Esophagus muscularis mucosa (tissue), 4 donors: Measurements from ENCODE around the gene ERBB2. TPM values are rescaled to one million over a fixed set of nuclear protein-coding genes. Genes with fewer than 3 reads are reported as not detected.

Experiments
- DNase-seq: peaks from one replicate; pipeline ENCODE4 v3.0.0-alpha.2; 2017; ENCODE audit errors: extremely low spot score
- H3K27ac ChIP-seq, 4 donors: fragments of 200-600 bp; sonication (generic); replicated peaks in 1 of 4; 1 replicate in 3 of 4; 2 replicates in 1 of 4; pipeline ENCODE4 v1.5.1; 2016 to 2019; ENCODE audit warnings: mild to moderate bottlenecking in 1 of 4
- H3K27me3 ChIP-seq, 4 donors: fragments of 200-600 bp; sonication (generic); one replicate each; pipeline versions ENCODE4 v1.5.1 to v1.6.0; 2016 to 2019
- H3K36me3 ChIP-seq, 4 donors: fragments of 200-600 bp; sonication (generic); one replicate each; pipeline ENCODE4 v1.5.1; 2016 to 2019
- H3K4me1 ChIP-seq, 4 donors: fragments of 200-600 bp; sonication (generic); one replicate each; pipeline ENCODE4 v1.5.1; 2016 to 2019
- H3K4me3 ChIP-seq, 4 donors: fragments of 200-600 bp; sonication (generic); 1 replicate in 2 of 4; 2 replicates in 2 of 4; pipeline ENCODE4 v1.5.1; 2016 to 2019; ENCODE audit warnings: mild to moderate bottlenecking in 4 of 4, moderate library complexity in 1 of 4
- H3K9me3 ChIP-seq, 4 donors: fragments of 200-600 bp; sonication (generic); 1 replicate in 3 of 4; 2 replicates in 1 of 4; pipeline ENCODE4 v1.5.1; 2016 to 2019
- EP300 ChIP-seq: sonication (generic); formaldehyde crosslinking; IDR thresholded peaks from one replicate; pipeline ENCODE4 v1.6.1; 2017; ENCODE audit warnings: antibody characterized with exemption
- POLR2A ChIP-seq: fragments of 450-650 bp; IDR thresholded peaks from one replicate; pipeline ENCODE4 v1.6.1; 2017; ENCODE audit warnings: antibody characterized with exemption, moderate library complexity, mild to moderate bottlenecking, low read depth
- POLR2AphosphoS5 ChIP-seq, 2 donors: sonication (generic); formaldehyde crosslinking; IDR thresholded peaks; one replicate each; pipeline ENCODE4 v1.6.1; 2017; ENCODE audit warnings: antibody characterized with exemption in 2 of 2
- WGBS: methylation state at CpG from one replicate; pipeline ENCODE4 v1.1.5; 2018; 5-methylcytosine and 5-hydroxymethylcytosine counted together
- intact Hi-C: fragments of 100-400 bp; cut with DNase I; formaldehyde crosslinking; loops from one replicate; pipeline ENCODE4 v1.15.1; 2023
- total RNA-seq, 4 donors: library from RNA; depleted of rRNA; stranded (reverse); fragments of >200 nt; gene quantifications; one replicate each; pipeline versions ENCODE4 v1.1.0 to v1.2.1, GENCODE V29; 2016
- TF ChIP-seq, protein P1 (sequence below), 3 experiments: fragments of 200-600 bp in 2 of 3; fragments of 450-650 bp in 1 of 3; sonication (generic) in 2 of 3; IDR thresholded peaks; one replicate each; pipeline ENCODE4 v1.5.1; 2017 to 2019; ENCODE audit warnings: antibody characterized with exemption in 3 of 3, mild to moderate bottlenecking in 2 of 3, moderate library complexity in 1 of 3

ERBB2 gene
- total RNA-seq, 4 donors from 2014 or later = 36.8 to 67.7 (median 57.7) TPM

DNA sequence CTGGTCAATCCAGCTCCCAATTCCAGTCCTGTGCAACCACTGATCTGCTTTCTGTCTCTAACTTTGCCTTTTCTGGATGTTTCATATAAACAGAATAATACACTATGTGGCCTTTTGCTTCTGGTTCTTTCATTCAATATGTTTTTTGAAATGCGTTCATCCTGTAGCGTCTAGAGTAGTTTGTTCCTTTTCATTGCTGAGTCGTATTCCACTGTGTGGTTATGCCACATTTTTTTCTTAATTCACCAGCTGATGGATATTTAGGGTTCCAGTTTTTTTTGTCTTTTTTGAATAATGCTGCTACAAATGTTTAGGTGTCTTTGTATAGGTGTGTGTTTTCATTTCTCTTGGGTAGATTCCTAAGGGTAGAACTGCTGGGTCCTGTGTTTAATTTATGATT lies 32.7 kb downstream of the ERBB2 start:
- no peak overlapping the region for H3K27ac ChIP-seq
- H3K4me3 ChIP-seq = no peak overlapping the region
- peaks cover 11 to 25% (median 17%) of the 10 kb centered on the region in 4 donors for H3K4me1 ChIP-seq
- H3K27me3 ChIP-seq = peaks cover 3 to 28% (median 7%) of the 10 kb centered on the region in 4 donors
- TF ChIP-seq POLR2A = no peak
- TF ChIP-seq POLR2AphosphoS5 (IDR thresholded peaks at IDR 0.05) = no peak
- no peak for TF ChIP-seq EP300
- TF ChIP-seq, protein P1, sequence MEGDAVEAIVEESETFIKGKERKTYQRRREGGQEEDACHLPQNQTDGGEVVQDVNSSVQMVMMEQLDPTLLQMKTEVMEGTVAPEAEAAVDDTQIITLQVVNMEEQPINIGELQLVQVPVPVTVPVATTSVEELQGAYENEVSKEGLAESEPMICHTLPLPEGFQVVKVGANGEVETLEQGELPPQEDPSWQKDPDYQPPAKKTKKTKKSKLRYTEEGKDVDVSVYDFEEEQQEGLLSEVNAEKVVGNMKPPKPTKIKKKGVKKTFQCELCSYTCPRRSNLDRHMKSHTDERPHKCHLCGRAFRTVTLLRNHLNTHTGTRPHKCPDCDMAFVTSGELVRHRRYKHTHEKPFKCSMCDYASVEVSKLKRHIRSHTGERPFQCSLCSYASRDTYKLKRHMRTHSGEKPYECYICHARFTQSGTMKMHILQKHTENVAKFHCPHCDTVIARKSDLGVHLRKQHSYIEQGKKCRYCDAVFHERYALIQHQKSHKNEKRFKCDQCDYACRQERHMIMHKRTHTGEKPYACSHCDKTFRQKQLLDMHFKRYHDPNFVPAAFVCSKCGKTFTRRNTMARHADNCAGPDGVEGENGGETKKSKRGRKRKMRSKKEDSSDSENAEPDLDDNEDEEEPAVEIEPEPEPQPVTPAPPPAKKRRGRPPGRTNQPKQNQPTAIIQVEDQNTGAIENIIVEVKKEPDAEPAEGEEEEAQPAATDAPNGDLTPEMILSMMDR (IDR thresholded peaks at IDR 0.05) = no peak
- intact Hi-C loops = no loop called here
- no peak for DNase-seq
- H3K9me3 ChIP-seq = no peaks in the 10 kb centered on the region
- H3K36me3 ChIP-seq = peaks cover 8 to 19% (median 13%) of the 10 kb centered on the region in 4 donors
- WGBS = 96% methylated on average over 3 of the region's 3 CpGs

DNA sequence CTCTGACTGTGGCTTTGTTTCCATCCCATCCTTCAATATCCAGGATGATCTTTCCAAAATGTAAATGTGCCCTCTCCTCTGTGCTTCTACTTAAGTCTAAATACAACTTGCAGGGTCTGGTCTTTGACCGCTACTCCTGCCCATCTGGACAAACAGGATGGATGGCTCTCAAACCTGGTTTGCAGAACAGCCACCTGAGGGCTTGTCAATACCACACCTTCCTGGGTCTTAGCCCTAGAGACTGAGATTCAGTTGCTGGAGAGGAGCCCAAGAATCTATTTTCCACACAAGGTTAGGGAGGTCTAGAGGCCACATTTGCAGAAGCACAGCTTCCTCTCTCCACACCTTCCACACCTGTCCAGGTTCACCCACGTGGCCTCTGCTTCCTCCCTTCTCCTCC lies 36.0 kb downstream of the ERBB2 start:
- WGBS = 63% methylated on average over 2 of the region's 2 CpGs
- Histone ChIP-seq H3K36me3 (no peaks in the 10 kb centered on the region), H3K27ac (no peak overlapping the region), H3K4me3 (no peak overlapping the region), H3K9me3 (no peaks in the 10 kb centered on the region), H3K27me3 (peaks cover 10 to 60% (median 36%) of the 10 kb centered on the region in 4 donors), H3K4me1 (peaks cover 30 to 36% (median 31%) of the 10 kb centered on the region in 4 donors)
- TF ChIP-seq POLR2A = no peak
- TF ChIP-seq EP300 = no peak
- TF ChIP-seq, protein P1 (IDR thresholded peaks at IDR 0.05) = no peak
- no peak for TF ChIP-seq POLR2AphosphoS5 (IDR thresholded peaks at IDR 0.05)
- intact Hi-C loops = no loop called here
- no peak for DNase-seq

DNA sequence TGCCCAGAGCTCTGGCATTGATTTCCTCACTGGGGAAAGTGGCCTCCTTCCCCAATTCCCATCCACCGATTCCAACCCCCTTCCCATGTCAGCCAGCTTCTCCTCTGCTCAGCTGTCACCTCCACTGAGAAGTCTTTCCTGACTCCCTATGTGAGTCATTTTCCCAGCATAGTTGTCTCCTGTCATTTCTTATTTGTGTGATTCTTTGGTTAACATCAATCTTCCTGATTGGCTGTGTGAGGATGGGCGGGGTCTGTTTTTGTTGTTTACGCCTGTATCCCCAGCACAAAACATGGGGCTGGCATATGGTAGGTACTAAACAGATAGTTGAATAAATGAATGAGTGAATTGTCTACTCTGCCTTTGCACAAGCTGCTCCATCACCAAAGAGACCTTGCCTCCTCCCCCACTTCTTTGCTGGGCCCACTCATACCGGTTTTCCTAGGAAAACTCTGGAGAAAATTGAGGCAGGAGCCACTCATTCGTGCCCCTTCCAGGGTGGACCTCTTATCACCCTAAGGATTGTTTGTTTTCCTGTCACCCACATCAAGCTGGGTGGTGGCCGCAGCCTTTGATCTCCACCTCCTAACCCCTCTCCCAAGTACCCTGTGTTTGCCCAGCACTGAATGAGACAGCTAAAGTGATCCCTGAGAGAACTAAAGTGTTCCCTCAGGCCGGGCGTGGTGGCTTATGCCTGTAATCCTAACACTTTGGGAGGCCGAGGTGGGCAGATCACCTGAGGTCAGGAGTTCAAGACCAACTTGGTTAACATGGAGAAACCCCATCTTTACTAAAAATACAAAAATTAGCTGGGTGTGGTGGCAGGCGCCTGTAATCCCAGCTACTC lies 36.7 kb downstream of the ERBB2 start:
- WGBS = 78% methylated on average over 10 of the region's 10 CpGs
- peaks cover 10 to 67% (median 39%) of the 10 kb centered on the region in 4 donors for H3K27me3 ChIP-seq
- TF ChIP-seq, protein P1 (IDR thresholded peaks at IDR 0.05) = no peak
- TF ChIP-seq POLR2A (no peak), EP300 (no peak), POLR2AphosphoS5 (IDR thresholded peaks at IDR 0.05) (no peak)

DNA sequence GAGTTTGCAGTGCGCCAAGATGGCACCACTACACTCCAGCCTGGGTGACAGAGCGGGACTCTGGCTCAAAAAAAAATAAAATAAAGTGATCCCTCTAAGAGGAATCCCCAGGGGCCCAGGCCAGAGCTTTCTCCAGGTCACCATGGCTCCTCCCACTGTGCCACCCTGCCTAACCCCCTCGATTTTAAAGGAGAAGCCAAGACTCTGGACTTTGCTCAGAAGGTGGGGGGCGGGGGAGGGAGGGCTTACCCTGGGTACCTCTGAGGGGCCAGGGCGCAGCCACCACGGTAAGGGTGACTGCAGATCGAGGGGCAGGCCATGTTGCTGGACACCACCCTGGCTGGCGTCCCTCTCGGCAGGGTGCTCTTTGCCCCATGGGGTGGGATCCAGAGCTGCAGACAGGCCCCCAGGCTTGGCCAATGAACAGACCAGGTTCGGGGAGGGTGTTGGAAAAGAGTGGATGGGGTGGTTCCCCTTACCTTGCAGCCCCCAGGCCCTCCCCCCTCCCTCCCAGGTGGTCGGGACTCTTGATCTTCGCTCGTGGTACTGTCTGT lies 37.4 kb downstream of the ERBB2 start:
- intact Hi-C loops = no loop called here
- Histone ChIP-seq H3K36me3 (no peaks in the 10 kb centered on the region), H3K27me3 (peaks cover 10 to 75% (median 39%) of the 10 kb centered on the region in 4 donors), H3K4me3 (peak overlapping the region in 3 of 4 donors; percentile 19 to 52 (median 40)), H3K4me1 (peaks cover 29 to 34% (median 33%) of the 10 kb centered on the region in 4 donors), H3K9me3 (no peaks in the 10 kb centered on the region), H3K27ac (no peak overlapping the region)
- WGBS = 53% methylated on average over 10 of the region's 13 CpGs
- TF ChIP-seq POLR2A = no peak
- TF ChIP-seq, protein P1 (IDR thresholded peaks at IDR 0.05) = no peak
- no peak for TF ChIP-seq EP300
- TF ChIP-seq POLR2AphosphoS5 (IDR thresholded peaks at IDR 0.05) = no peak
- DNase-seq = no peak

More for the DNA sequence above, 36.7 kb downstream of the ERBB2 start:
- Histone ChIP-seq H3K4me1 (peaks cover 29 to 34% (median 33%) of the 10 kb centered on the region in 4 donors), H3K36me3 (no peaks in the 10 kb centered on the region), H3K4me3 (no peak overlapping the region), H3K9me3 (no peaks in the 10 kb centered on the region), H3K27ac (no peak overlapping the region)
- DNase-seq = no peak
- intact Hi-C loops = no loop called here
